ENCODE measurements around the gene CHID1.

Gene CHID1

GRCh38 chr11:852762-853161 lies 57.8 kb downstream of the CHID1 start:
- H3K4me1 ChIP-seq (ENCODE audit: insufficient read depth, low read length, poor library complexity, severe bottlenecking) = no peaks in the 10 kb centered on the region

GRCh38 chr11:850775-851763 lies 59.5 kb downstream of the CHID1 start:
- no peaks in the 10 kb centered on the region for H3K79me2 ChIP-seq (ENCODE audit: insufficient read depth, low read length)
- H3K36me3 ChIP-seq (ENCODE audit: insufficient read depth, low read length) = no peaks in the 10 kb centered on the region
- H3K4me1 ChIP-seq (ENCODE audit: insufficient read depth, low read length, poor library complexity, severe bottlenecking) = peaks cover 8% of the 10 kb centered on the region
- H3K27me3 ChIP-seq (ENCODE audit: insufficient read depth, low read length, poor library complexity, severe bottlenecking) = no peaks in the 10 kb centered on the region
- H3K9ac ChIP-seq (ENCODE audit: low read depth, low read length, poor library complexity, severe bottlenecking) = no peak overlapping the region
- no peaks in the 10 kb centered on the region for H3K9me2 ChIP-seq (replicated peaks; ENCODE audit: low read depth, low read length)
- H3K4me3 ChIP-seq (ENCODE audit: low read length, poor library complexity, severe bottlenecking) = no peak overlapping the region
- H2AFZ ChIP-seq (ENCODE audit: low read length) = no peak overlapping the region
- no peaks in the 10 kb centered on the region for H3K9me3 ChIP-seq (ENCODE audit: insufficient read depth, low read depth, low read length)
- no peaks in the 10 kb centered on the region for H4K20me1 ChIP-seq (ENCODE audit: insufficient read depth, low read length, poor library complexity, severe bottlenecking)
- TF ChIP-seq, protein P1, sequence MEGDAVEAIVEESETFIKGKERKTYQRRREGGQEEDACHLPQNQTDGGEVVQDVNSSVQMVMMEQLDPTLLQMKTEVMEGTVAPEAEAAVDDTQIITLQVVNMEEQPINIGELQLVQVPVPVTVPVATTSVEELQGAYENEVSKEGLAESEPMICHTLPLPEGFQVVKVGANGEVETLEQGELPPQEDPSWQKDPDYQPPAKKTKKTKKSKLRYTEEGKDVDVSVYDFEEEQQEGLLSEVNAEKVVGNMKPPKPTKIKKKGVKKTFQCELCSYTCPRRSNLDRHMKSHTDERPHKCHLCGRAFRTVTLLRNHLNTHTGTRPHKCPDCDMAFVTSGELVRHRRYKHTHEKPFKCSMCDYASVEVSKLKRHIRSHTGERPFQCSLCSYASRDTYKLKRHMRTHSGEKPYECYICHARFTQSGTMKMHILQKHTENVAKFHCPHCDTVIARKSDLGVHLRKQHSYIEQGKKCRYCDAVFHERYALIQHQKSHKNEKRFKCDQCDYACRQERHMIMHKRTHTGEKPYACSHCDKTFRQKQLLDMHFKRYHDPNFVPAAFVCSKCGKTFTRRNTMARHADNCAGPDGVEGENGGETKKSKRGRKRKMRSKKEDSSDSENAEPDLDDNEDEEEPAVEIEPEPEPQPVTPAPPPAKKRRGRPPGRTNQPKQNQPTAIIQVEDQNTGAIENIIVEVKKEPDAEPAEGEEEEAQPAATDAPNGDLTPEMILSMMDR (conservative IDR thresholded peaks at IDR 0.05; ENCODE audit: low read length) = peak; percentile 58
- TF ChIP-seq EZH2phosphoT487 (IDR thresholded peaks at IDR 0.05; ENCODE audit: borderline replicate concordance) = no peak
- H3F3A ChIP-seq (ENCODE audit: low read depth) = no peaks in the 10 kb centered on the region
- no peak overlapping the region for H3K4me2 ChIP-seq (ENCODE audit: low read depth, low read length, poor library complexity, severe bottlenecking)

More at GRCh38 chr11:852762-853161, 57.8 kb downstream of the CHID1 start:
- no peaks in the 10 kb centered on the region for H4K20me1 ChIP-seq (ENCODE audit: insufficient read depth, low read length, poor library complexity, severe bottlenecking)
- H3K4me2 ChIP-seq (ENCODE audit: low read depth, low read length, poor library complexity, severe bottlenecking) = no peak overlapping the region
- no peak overlapping the region for H3K9ac ChIP-seq (ENCODE audit: low read depth, low read length, poor library complexity, severe bottlenecking)
- TF ChIP-seq, protein P1 (conservative IDR thresholded peaks at IDR 0.05; ENCODE audit: low read length) = no peak
- TF ChIP-seq EZH2phosphoT487 (IDR thresholded peaks at IDR 0.05; ENCODE audit: borderline replicate concordance) = no peak
- no peak overlapping the region for H2AFZ ChIP-seq (ENCODE audit: low read length)
- H3K9me2 ChIP-seq (replicated peaks; ENCODE audit: low read depth, low read length) = no peaks in the 10 kb centered on the region
- no peak overlapping the region for H3K4me3 ChIP-seq (ENCODE audit: low read length, poor library complexity, severe bottlenecking)
- no peaks in the 10 kb centered on the region for H3K36me3 ChIP-seq (ENCODE audit: insufficient read depth, low read length)
- H3K9me3 ChIP-seq (ENCODE audit: insufficient read depth, low read depth, low read length) = no peaks in the 10 kb centered on the region
- no peaks in the 10 kb centered on the region for H3K79me2 ChIP-seq (ENCODE audit: insufficient read depth, low read length)
- H3F3A ChIP-seq (ENCODE audit: low read depth) = no peaks in the 10 kb centered on the region
- H3K27me3 ChIP-seq (ENCODE audit: insufficient read depth, low read length, poor library complexity, severe bottlenecking) = no peaks in the 10 kb centered on the region

GRCh38 chr11:849951-850774 lies 60.4 kb downstream of the CHID1 start:
- H3K9me3 ChIP-seq (ENCODE audit: insufficient read depth, low read depth, low read length) = no peaks in the 10 kb centered on the region
- H3K4me1 ChIP-seq (ENCODE audit: insufficient read depth, low read length, poor library complexity, severe bottlenecking) = peaks cover 17% of the 10 kb centered on the region
- no peak overlapping the region for H3K4me2 ChIP-seq (ENCODE audit: low read depth, low read length, poor library complexity, severe bottlenecking)
- no peak overlapping the region for H3K4me3 ChIP-seq (ENCODE audit: low read length, poor library complexity, severe bottlenecking)
- no peaks in the 10 kb centered on the region for H3K27me3 ChIP-seq (ENCODE audit: insufficient read depth, low read length, poor library complexity, severe bottlenecking)
- TF ChIP-seq EZH2phosphoT487 (IDR thresholded peaks at IDR 0.05; ENCODE audit: borderline replicate concordance) = no peak
- TF ChIP-seq, protein P1 (conservative IDR thresholded peaks at IDR 0.05; ENCODE audit: low read length) = no peak
- no peak overlapping the region for H3K9ac ChIP-seq (ENCODE audit: low read depth, low read length, poor library complexity, severe bottlenecking)
- H3K9me2 ChIP-seq (replicated peaks; ENCODE audit: low read depth, low read length) = no peaks in the 10 kb centered on the region
- H4K20me1 ChIP-seq (ENCODE audit: insufficient read depth, low read length, poor library complexity, severe bottlenecking) = no peaks in the 10 kb centered on the region
- no peak overlapping the region for H2AFZ ChIP-seq (ENCODE audit: low read length)
- no peaks in the 10 kb centered on the region for H3F3A ChIP-seq (ENCODE audit: low read depth)
- no peaks in the 10 kb centered on the region for H3K36me3 ChIP-seq (ENCODE audit: insufficient read depth, low read length)
- no peaks in the 10 kb centered on the region for H3K79me2 ChIP-seq (ENCODE audit: insufficient read depth, low read length)
